ENCODE data around the gene TCEA3.
"Not testable (repeated sequence)": the region's sequence is repeated elsewhere in the genome, so short reads cannot be mapped to it uniquely, and the experiment has no call there.

TCEA3 gene

GRCh38 chr1:23389837-23390321 lies 34.7 kb downstream of the TCEA3 start:
- DNase-seq = no peak

GRCh38 chr1:23387494-23387893 lies 37.1 kb downstream of the TCEA3 start:
- DNase-seq = no peak

- no peak for DNase-seq
Measured at GRCh38 chr1:23385119-23385621, 39.4 kb downstream of the TCEA3 start.

GRCh38 chr1:23384312-23385058 lies 40.1 kb downstream of the TCEA3 start:
- DNase-seq = no peak

GRCh38 chr1:23383577-23384311 lies 40.8 kb downstream of the TCEA3 start:
- DNase-seq = no peak

GRCh38 chr1:23381233-23381885 lies 43.2 kb downstream of the TCEA3 start:
- no peak for DNase-seq

GRCh38 chr1:23380719-23381118 lies 43.8 kb downstream of the TCEA3 start:
- no peak for DNase-seq

GRCh38 chr1:23380236-23380635 lies 44.3 kb downstream of the TCEA3 start:
- not testable (repeated sequence) for DNase-seq

GRCh38 chr1:23376890-23377811 lies 47.4 kb downstream of the TCEA3 start:
- DNase-seq = no peak

- DNase-seq = not testable (repeated sequence)
Measured at GRCh38 chr1:23374079-23374735, 50.3 kb downstream of the TCEA3 start.

GRCh38 chr1:23371987-23372880 lies 52.3 kb downstream of the TCEA3 start:
- DNase-seq = no peak

GRCh38 chr1:23370709-23371584 lies 53.6 kb downstream of the TCEA3 start:
- no peak for DNase-seq

- no peak for DNase-seq
Measured at GRCh38 chr1:23370330-23370708, 54.2 kb downstream of the TCEA3 start.

GRCh38 chr1:23369335-23370013 lies 55.1 kb downstream of the TCEA3 start, which contains the start of gene ZNF436:
ZNF436 (minus strand) TSS chr1:23369836; CDS start chr1:23368005, 1,831 bp downstream.
- DNase-seq = peak; percentile 43

GRCh38 chr1:23368562-23369334 lies 55.8 kb downstream of the TCEA3 start:
- peak; percentile 89 for DNase-seq

GRCh38 chr1:23367791-23368561 lies 56.6 kb downstream of the TCEA3 start:
- peak; percentile 99 for DNase-seq

GRCh38 chr1:23367451-23367790 lies 57.1 kb downstream of the TCEA3 start:
- DNase-seq = no peak
